ENCODE measurements around the gene COX10. TPM values are rescaled to one million over a fixed set of nuclear protein-coding genes. Genes with fewer than 3 reads are reported as not detected.

The COX10 gene
- total RNA-seq, 1 donor from 2014 or later, result 18.4 TPM

- H3K4me1 Mint-ChIP-seq, result peaks cover 31% of the 10 kb centered on the region
- H3K4me3 Mint-ChIP-seq, result no peak overlapping the region
- no peak for DNase-seq (ENCODE audit: low spot score in 2 of 2, unreplicated experiment in 2 of 2)
- H3K9me3 Mint-ChIP-seq, result no peaks in the 10 kb centered on the region
- TF ChIP-seq CTCF (IDR thresholded peaks at IDR 0.05; ENCODE audit: unreplicated experiment), result no peak
- no peaks in the 10 kb centered on the region for H3K27me3 Mint-ChIP-seq (ENCODE audit: low read depth)
- peaks cover 7% of the 10 kb centered on the region for H3K36me3 Mint-ChIP-seq
- no peak overlapping the region for H3K27ac Mint-ChIP-seq
Observed at GRCh38 chr17:14072881-14073280, 3.6 kb downstream of the COX10 start.

- DNase-seq (ENCODE audit: low spot score in 2 of 2, unreplicated experiment in 2 of 2), result no peak
- H3K27me3 Mint-ChIP-seq (ENCODE audit: low read depth), result no peaks in the 10 kb centered on the region
- no peaks in the 10 kb centered on the region for H3K9me3 Mint-ChIP-seq
- no peak for TF ChIP-seq CTCF (IDR thresholded peaks at IDR 0.05; ENCODE audit: unreplicated experiment)
- peaks cover 20% of the 10 kb centered on the region for H3K36me3 Mint-ChIP-seq
- no peak overlapping the region for H3K4me3 Mint-ChIP-seq
- H3K4me1 Mint-ChIP-seq, result peaks cover 7% of the 10 kb centered on the region
- no peak overlapping the region for H3K27ac Mint-ChIP-seq
Observed at GRCh38 chr17:14078027-14078426, 8.7 kb downstream of the COX10 start.

- Mint-ChIP-seq H3K9me3 (no peaks in the 10 kb centered on the region), H3K36me3 (peaks cover 17% of the 10 kb centered on the region), H3K27ac (peak overlapping the region; percentile 30), H3K27me3 (ENCODE audit: low read depth) (no peaks in the 10 kb centered on the region), H3K4me3 (no peak overlapping the region), H3K4me1 (peaks cover 7% of the 10 kb centered on the region)
- no peak for TF ChIP-seq CTCF (IDR thresholded peaks at IDR 0.05; ENCODE audit: unreplicated experiment)
- DNase-seq (ENCODE audit: low spot score in 2 of 2, unreplicated experiment in 2 of 2), result no peak
Observed at GRCh38 chr17:14080847-14081251, 11.5 kb downstream of the COX10 start.

GRCh38 chr17:14082848-14083247, 13.5 kb downstream of the COX10 start:
- no peaks in the 10 kb centered on the region for H3K9me3 Mint-ChIP-seq
- no peaks in the 10 kb centered on the region for H3K27me3 Mint-ChIP-seq (ENCODE audit: low read depth)
- no peak for TF ChIP-seq CTCF (IDR thresholded peaks at IDR 0.05; ENCODE audit: unreplicated experiment)
- H3K4me1 Mint-ChIP-seq, result peaks cover 7% of the 10 kb centered on the region
- no peak overlapping the region for H3K4me3 Mint-ChIP-seq
- no peak overlapping the region for H3K27ac Mint-ChIP-seq
- no peak for DNase-seq (ENCODE audit: low spot score in 2 of 2, unreplicated experiment in 2 of 2)
- H3K36me3 Mint-ChIP-seq, result peaks cover 19% of the 10 kb centered on the region

- Mint-ChIP-seq H3K36me3 (peaks cover 8% of the 10 kb centered on the region), H3K27me3 (ENCODE audit: low read depth) (no peaks in the 10 kb centered on the region), H3K4me1 (peaks cover 12% of the 10 kb centered on the region), H3K9me3 (no peaks in the 10 kb centered on the region), H3K27ac (no peak overlapping the region), H3K4me3 (no peak overlapping the region)
- DNase-seq (ENCODE audit: low spot score in 2 of 2, unreplicated experiment in 2 of 2), result no peak
- no peak for TF ChIP-seq CTCF (IDR thresholded peaks at IDR 0.05; ENCODE audit: unreplicated experiment)
Observed at GRCh38 chr17:14084955-14085354, 15.7 kb downstream of the COX10 start.

GRCh38 chr17:14086189-14086588, 16.9 kb downstream of the COX10 start:
- no peaks in the 10 kb centered on the region for H3K9me3 Mint-ChIP-seq
- peaks cover 6% of the 10 kb centered on the region for H3K36me3 Mint-ChIP-seq
- peaks cover 10% of the 10 kb centered on the region for H3K4me1 Mint-ChIP-seq
- TF ChIP-seq CTCF (IDR thresholded peaks at IDR 0.05; ENCODE audit: unreplicated experiment), result no peak
- H3K4me3 Mint-ChIP-seq, result no peak overlapping the region
- DNase-seq (ENCODE audit: low spot score in 2 of 2, unreplicated experiment in 2 of 2), result no peak
- H3K27me3 Mint-ChIP-seq (ENCODE audit: low read depth), result no peaks in the 10 kb centered on the region
- no peak overlapping the region for H3K27ac Mint-ChIP-seq

All from mesothelial cell of epicardium (in vitro differentiated cells).